KMS-11 (cell line): ENCODE results near the gene HTR4.
A peak's percentile ranks its signal among the peaks of the same experiment; 100 is the strongest.
"Not testable (repeated sequence)": the region's sequence is repeated elsewhere in the genome, so short reads cannot be mapped to it uniquely, and the experiment has no call there.

ENCODE experiments used
- H2AFZ ChIP-seq: fragments of 200-600 bp; sonication (generic); 2 replicates; pipeline ENCODE4 v1.6.1; 2016; ENCODE audit warnings: antibody characterized with exemption, mixed run types, low read depth
- H3K27ac ChIP-seq: fragments of 200-600 bp; sonication (generic); 2 replicates; pipeline ENCODE4 v1.6.1; 2016; ENCODE audit warnings: mild to moderate bottlenecking, mixed run types
- H3K27me3 ChIP-seq: fragments of 200-600 bp; sonication (generic); 2 replicates; pipeline ENCODE4 v1.6.1; 2017; ENCODE audit warnings: mild to moderate bottlenecking, low read depth, mixed run types, moderate library complexity; ENCODE audit not compliant: insufficient read depth
- H3K36me3 ChIP-seq: fragments of 200-600 bp; sonication (generic); 2 replicates; pipeline ENCODE4 v1.6.1; 2017; ENCODE audit warnings: mild to moderate bottlenecking, mixed run types; ENCODE audit not compliant: insufficient read depth
- H3K4me1 ChIP-seq: fragments of 200-600 bp; sonication (generic); 2 replicates; pipeline ENCODE4 v1.6.1; 2016; ENCODE audit warnings: mild to moderate bottlenecking, low read depth, mixed run types; ENCODE audit not compliant: poor library complexity, severe bottlenecking
- H3K4me2 ChIP-seq: fragments of 200-600 bp; sonication (generic); 2 replicates; pipeline ENCODE4 v1.7.0; 2016; ENCODE audit warnings: mild to moderate bottlenecking, mixed run types
- H3K4me3 ChIP-seq: fragments of 200-600 bp; sonication (generic); IDR thresholded peaks from 2 replicates; pipeline ENCODE4 v1.6.1; 2017; ENCODE audit warnings: low read depth, low read length, mixed read lengths; ENCODE audit not compliant: insufficient read depth
- H3K79me2 ChIP-seq: fragments of 200-600 bp; sonication (generic); 2 replicates; pipeline ENCODE4 v1.6.1; 2016; ENCODE audit warnings: low read depth, mixed run types; ENCODE audit not compliant: insufficient read depth
- H3K9ac ChIP-seq: fragments of 200-600 bp; sonication (generic); 2 replicates; pipeline ENCODE4 v1.6.1; 2016; ENCODE audit warnings: mild to moderate bottlenecking, mixed run types
- H4K20me1 ChIP-seq: fragments of 200-600 bp; sonication (generic); 2 replicates; pipeline ENCODE4 v1.6.1; 2016; ENCODE audit warnings: mild to moderate bottlenecking, mixed run types; ENCODE audit not compliant: insufficient read depth
- TF ChIP-seq, protein P1 (sequence below): fragments of 200-600 bp; sonication (generic); conservative IDR thresholded peaks from 2 replicates; pipeline ENCODE4 v1.6.1; 2017; ENCODE audit warnings: low read depth, mild to moderate bottlenecking, antibody characterized with exemption, low read length, moderate library complexity, mixed read lengths

HTR4 gene

DNA sequence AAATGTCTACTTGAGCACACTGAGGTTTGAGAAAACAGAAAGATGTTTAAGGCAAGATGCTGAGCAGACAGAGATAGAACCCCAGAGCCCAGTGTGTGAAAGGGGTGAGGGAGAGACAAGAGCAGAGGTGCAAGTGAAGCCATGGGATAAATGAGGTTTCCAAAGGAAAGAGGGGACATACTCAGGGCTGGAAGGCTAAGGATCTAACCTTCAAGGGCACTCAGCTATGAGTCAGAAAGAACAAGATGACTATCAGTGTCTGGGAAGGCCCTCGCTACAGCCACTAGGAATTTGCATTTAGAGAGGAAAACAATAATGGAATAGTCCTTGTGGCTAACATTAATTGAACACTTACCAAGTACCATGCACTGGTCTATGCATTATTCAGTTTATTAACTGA is 113.7 kb downstream of the HTR4 start:
- Histone ChIP-seq H3K27ac (no peak overlapping the region), H4K20me1 (no peaks in the 10 kb centered on the region), H3K4me1 (peaks cover 16% of the 10 kb centered on the region), H3K79me2 (no peaks in the 10 kb centered on the region), H3K27me3 (no peaks in the 10 kb centered on the region), H3K4me2 (peak overlapping the region; percentile 44), H3K4me3 (no peak overlapping the region), H2AFZ (no peak overlapping the region), H3K9ac (no peak overlapping the region), H3K36me3 (no peaks in the 10 kb centered on the region)
- TF ChIP-seq, protein P1, sequence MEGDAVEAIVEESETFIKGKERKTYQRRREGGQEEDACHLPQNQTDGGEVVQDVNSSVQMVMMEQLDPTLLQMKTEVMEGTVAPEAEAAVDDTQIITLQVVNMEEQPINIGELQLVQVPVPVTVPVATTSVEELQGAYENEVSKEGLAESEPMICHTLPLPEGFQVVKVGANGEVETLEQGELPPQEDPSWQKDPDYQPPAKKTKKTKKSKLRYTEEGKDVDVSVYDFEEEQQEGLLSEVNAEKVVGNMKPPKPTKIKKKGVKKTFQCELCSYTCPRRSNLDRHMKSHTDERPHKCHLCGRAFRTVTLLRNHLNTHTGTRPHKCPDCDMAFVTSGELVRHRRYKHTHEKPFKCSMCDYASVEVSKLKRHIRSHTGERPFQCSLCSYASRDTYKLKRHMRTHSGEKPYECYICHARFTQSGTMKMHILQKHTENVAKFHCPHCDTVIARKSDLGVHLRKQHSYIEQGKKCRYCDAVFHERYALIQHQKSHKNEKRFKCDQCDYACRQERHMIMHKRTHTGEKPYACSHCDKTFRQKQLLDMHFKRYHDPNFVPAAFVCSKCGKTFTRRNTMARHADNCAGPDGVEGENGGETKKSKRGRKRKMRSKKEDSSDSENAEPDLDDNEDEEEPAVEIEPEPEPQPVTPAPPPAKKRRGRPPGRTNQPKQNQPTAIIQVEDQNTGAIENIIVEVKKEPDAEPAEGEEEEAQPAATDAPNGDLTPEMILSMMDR, result no peak

DNA sequence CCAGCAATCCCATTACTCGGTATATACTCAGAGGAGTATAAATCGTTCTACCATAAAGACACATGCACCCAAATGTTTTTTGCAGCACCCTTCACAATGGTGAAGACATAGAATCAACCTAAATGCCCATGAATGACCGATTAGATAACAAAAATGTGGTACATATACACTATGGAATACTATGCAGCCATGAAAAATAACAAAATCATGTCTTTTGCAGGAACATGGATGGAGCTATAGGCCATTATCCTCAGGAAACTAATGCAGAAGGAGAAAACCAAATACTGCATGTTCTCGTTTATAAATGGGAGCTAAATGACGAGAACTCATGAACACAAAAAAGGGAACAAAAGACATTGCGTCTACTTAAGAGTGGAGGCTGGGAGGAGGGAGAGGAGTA is 114.5 kb downstream of the HTR4 start:
- Histone ChIP-seq H3K27ac (no peak overlapping the region), H4K20me1 (no peaks in the 10 kb centered on the region), H2AFZ (no peak overlapping the region), H3K36me3 (no peaks in the 10 kb centered on the region), H3K4me2 (no peak overlapping the region), H3K79me2 (no peaks in the 10 kb centered on the region), H3K9ac (no peak overlapping the region), H3K27me3 (no peaks in the 10 kb centered on the region), H3K4me1 (peaks cover 16% of the 10 kb centered on the region), H3K4me3 (no peak overlapping the region)
- TF ChIP-seq, protein P1, result no peak

DNA sequence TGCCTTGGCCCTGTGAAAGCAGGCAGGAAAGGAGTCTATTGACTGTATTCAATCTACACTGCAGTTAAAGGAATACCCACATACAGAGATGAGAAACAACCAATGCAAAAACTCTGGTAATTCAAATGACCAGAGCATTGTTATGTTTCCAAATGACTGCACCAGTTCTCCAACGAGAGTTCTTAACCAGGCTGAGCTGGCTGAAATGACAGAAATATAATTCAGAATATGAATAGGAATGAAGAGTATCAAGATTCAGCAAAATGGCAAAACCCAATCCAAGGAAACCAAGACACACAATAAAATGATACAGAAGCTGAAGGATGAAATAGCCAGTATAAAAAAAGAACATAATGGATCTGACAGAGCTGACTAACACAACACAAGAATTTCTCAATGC is 119.1 kb downstream of the HTR4 start:
- Histone ChIP-seq H3K36me3 (no peaks in the 10 kb centered on the region), H3K4me1 (no peaks in the 10 kb centered on the region), H4K20me1 (no peaks in the 10 kb centered on the region), H3K9ac (no peak overlapping the region), H3K4me3 (no peak overlapping the region), H3K27ac (no peak overlapping the region), H3K4me2 (no peak overlapping the region), H3K79me2 (no peaks in the 10 kb centered on the region), H3K27me3 (no peaks in the 10 kb centered on the region), H2AFZ (no peak overlapping the region)
- TF ChIP-seq, protein P1, result no peak

DNA sequence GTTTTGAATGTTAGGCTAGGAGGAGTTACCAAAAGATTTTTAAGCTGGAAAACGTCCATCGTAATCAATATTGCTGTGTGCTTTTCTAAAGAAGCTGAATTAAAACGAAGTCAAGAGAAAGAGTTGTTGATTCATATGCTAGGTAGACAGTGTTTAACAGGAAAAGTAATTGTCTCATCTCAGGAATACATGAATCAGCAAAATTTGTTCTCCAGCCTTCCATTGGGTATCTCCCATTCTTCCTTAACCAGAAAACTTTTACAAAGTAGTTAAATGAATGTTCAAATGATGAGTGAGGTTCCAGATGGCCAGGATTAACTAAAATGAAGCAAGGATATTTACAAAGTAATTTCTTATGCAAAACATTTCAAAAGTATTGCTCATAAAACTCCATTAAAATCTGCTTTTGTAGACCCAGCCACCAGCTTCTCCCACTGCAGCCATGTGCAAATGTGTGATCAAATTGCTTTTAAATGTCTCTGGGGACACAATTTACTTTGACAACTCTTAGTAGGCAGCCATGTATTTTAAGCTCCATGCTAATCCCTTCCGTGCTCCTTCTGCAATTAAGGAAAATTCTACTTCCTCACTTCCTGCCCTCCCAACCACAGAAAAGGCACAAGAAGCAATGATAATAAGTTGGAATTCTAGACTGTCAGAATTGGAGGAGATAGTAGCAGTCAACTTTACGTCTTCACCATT is 121.2 kb downstream of the HTR4 start:
- Histone ChIP-seq H3K36me3 (no peaks in the 10 kb centered on the region), H3K27ac (no peak overlapping the region), H3K4me2 (no peak overlapping the region), H3K9ac (no peak overlapping the region), H3K79me2 (no peaks in the 10 kb centered on the region), H3K4me3 (no peak overlapping the region), H3K4me1 (no peaks in the 10 kb centered on the region), H4K20me1 (no peaks in the 10 kb centered on the region), H3K27me3 (no peaks in the 10 kb centered on the region), H2AFZ (no peak overlapping the region)
- TF ChIP-seq, protein P1, result no peak

DNA sequence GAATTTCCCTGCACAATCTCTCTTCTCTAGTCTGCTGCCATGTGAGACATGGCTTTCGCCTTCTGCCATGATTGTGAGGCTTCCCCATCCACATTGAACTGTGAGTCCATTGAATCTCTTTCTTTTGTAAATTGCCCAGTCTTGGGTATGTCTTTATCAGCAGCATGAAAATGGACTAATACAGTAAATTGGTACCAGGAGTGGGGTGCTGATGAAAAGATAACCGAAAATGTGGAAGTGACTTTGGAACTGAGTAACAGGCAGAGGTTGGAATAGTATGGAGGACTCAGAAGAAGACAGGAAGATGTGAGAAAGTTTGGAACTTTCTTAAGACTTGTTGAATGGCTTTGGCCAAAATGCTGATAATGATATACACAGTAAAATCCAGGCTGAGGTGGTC is 124.9 kb downstream of the HTR4 start:
- not testable (repeated sequence) for H2AFZ ChIP-seq, H3K27me3 ChIP-seq, H3K9ac ChIP-seq, H4K20me1 ChIP-seq, H3K79me2 ChIP-seq, H3K4me2 ChIP-seq, H3K4me1 ChIP-seq, H3K4me3 ChIP-seq, H3K36me3 ChIP-seq, H3K27ac ChIP-seq
